Measurements from ENCODE around the gene LHFPL3. TPM values are rescaled to one million over a fixed set of nuclear protein-coding genes. Genes with fewer than 3 reads are reported as not detected.
"Not testable (repeated sequence)": the region's sequence is repeated elsewhere in the genome, so short reads cannot be mapped to it uniquely, and the experiment has no call there.

Gene LHFPL3
- polyA plus RNA-seq (2013, experiment 1 of 2): 0.10 TPM
- 0.08 TPM for polyA plus RNA-seq (2013, experiment 2 of 2)

- H2AK5ac ChIP-seq (ENCODE audit: low read depth, low read length): peak within 1 kb of the TSS; percentile 56
- no peaks in the 10 kb centered on the region for H3K9me3 ChIP-seq (replicated peaks in 1 of 2; ENCODE audit: control insufficient read depth in 2 of 2, insufficient read depth in 1 of 2, low read depth in 1 of 2, low read length in 2 of 2)
- H3K36me3 ChIP-seq (replicated peaks in 1 of 2; ENCODE audit: control insufficient read depth in 2 of 2, insufficient read depth in 2 of 2, low read length in 2 of 2): no peaks in the 10 kb centered on the region
- peak within 1 kb of the TSS; percentile 73 for H2BK12ac ChIP-seq (ENCODE audit: low read length)
- peak within 1 kb of the TSS; percentile 29 for H2BK120ac ChIP-seq (ENCODE audit: low read depth, low read length)
- peak within 1 kb of the TSS; percentile 91 for H3K9ac ChIP-seq (ENCODE audit: low read depth, low read length, poor library complexity)
- peak within 1 kb of the TSS; percentile 98 for H3K4me2 ChIP-seq (ENCODE audit: insufficient read depth, low read length, poor library complexity, severe bottlenecking)
- H3K27ac ChIP-seq (replicated peaks; ENCODE audit: low read length): no peak within 1 kb of the TSS
- H2AFZ ChIP-seq (ENCODE audit: low read length): peak within 1 kb of the TSS; percentile 94
- no peaks in the 10 kb centered on the region for H3K79me1 ChIP-seq (ENCODE audit: low read depth, low read length)
- H2BK5ac ChIP-seq (ENCODE audit: low read length): no peak within 1 kb of the TSS
- no peak within 1 kb of the TSS for H3K4ac ChIP-seq (ENCODE audit: low read length)
- H4K91ac ChIP-seq (ENCODE audit: low read depth, low read length, poor library complexity): no peak within 1 kb of the TSS
- peak within 1 kb of the TSS; percentile 81 for H2BK15ac ChIP-seq (ENCODE audit: low read length)
- DNase-seq (ENCODE audit: low spot score): peak; percentile 48
- peak within 1 kb of the TSS; percentile 93 for H3K23ac ChIP-seq (ENCODE audit: low read depth, low read length, poor library complexity)
- no CpG with 5 or more reads among the region's 62 CpGs for WGBS, 2 donors (ENCODE audit: extremely low coverage in 2 of 2, insufficient read length in 2 of 2, insufficient replicate concordance in 1 of 2)
- peaks cover 2 to 11% of the 10 kb centered on the region in 2 donors for H3K4me1 ChIP-seq (ENCODE audit: control insufficient read depth in 2 of 2, insufficient read depth in 1 of 2, low read depth in 1 of 2, low read length in 2 of 2)
- peak within 1 kb of the TSS; percentile 94 for H3K18ac ChIP-seq (ENCODE audit: low read length)
- peak within 1 kb of the TSS; percentile 40 to 82 for H3K4me3 ChIP-seq (ENCODE audit: low read length in 2 of 2)
- H3K14ac ChIP-seq (ENCODE audit: low read length): peak within 1 kb of the TSS; percentile 82
- peaks cover 2 to 70% (median 33%) of the 10 kb centered on the region in 3 experiments for H3K27me3 ChIP-seq (ENCODE audit: control insufficient read depth in 3 of 3, insufficient read depth in 3 of 3, low read depth in 1 of 3, low read length in 3 of 3)
- H4K8ac ChIP-seq (ENCODE audit: low read depth, low read length): no peak within 1 kb of the TSS
These were observed at the start of gene LHFPL3 for GRCh38 chr7:104328296-104328969. LHFPL3 (plus strand) TSS chr7:104328603.

- not testable (repeated sequence) for H3K9me3 ChIP-seq (replicated peaks in 1 of 2; ENCODE audit: control insufficient read depth in 2 of 2, insufficient read depth in 1 of 2, low read depth in 1 of 2, low read length in 2 of 2); H2AK5ac ChIP-seq (ENCODE audit: low read depth, low read length); DNase-seq (ENCODE audit: low spot score); H3K36me3 ChIP-seq (replicated peaks in 1 of 2; ENCODE audit: control insufficient read depth in 2 of 2, insufficient read depth in 2 of 2, low read length in 2 of 2); H3K4me1 ChIP-seq (ENCODE audit: control insufficient read depth in 2 of 2, insufficient read depth in 1 of 2, low read depth in 1 of 2, low read length in 2 of 2); H3K4me3 ChIP-seq (ENCODE audit: low read length in 2 of 2); H3K4me2 ChIP-seq (ENCODE audit: insufficient read depth, low read length, poor library complexity, severe bottlenecking); H3K4ac ChIP-seq (ENCODE audit: low read length); H3K23ac ChIP-seq (ENCODE audit: low read depth, low read length, poor library complexity); H2BK15ac ChIP-seq (ENCODE audit: low read length); H2BK120ac ChIP-seq (ENCODE audit: low read depth, low read length); H2AFZ ChIP-seq (ENCODE audit: low read length); H3K14ac ChIP-seq (ENCODE audit: low read length); H3K18ac ChIP-seq (ENCODE audit: low read length); H3K27ac ChIP-seq (replicated peaks; ENCODE audit: low read length); H3K79me1 ChIP-seq (ENCODE audit: low read depth, low read length); H2BK5ac ChIP-seq (ENCODE audit: low read length); H3K9ac ChIP-seq (ENCODE audit: low read depth, low read length, poor library complexity); H2BK12ac ChIP-seq (ENCODE audit: low read length); H3K27me3 ChIP-seq (ENCODE audit: control insufficient read depth in 3 of 3, insufficient read depth in 3 of 3, low read depth in 1 of 3, low read length in 3 of 3); H4K8ac ChIP-seq (ENCODE audit: low read depth, low read length); H4K91ac ChIP-seq (ENCODE audit: low read depth, low read length, poor library complexity)
- no CpG with 5 or more reads among the region's 2 CpGs for WGBS, 2 donors (ENCODE audit: extremely low coverage in 2 of 2, insufficient read length in 2 of 2, insufficient replicate concordance in 1 of 2)
These were observed 46.7 kb upstream of the LHFPL3 start for GRCh38 chr7:104281685-104282084.

DNA sequence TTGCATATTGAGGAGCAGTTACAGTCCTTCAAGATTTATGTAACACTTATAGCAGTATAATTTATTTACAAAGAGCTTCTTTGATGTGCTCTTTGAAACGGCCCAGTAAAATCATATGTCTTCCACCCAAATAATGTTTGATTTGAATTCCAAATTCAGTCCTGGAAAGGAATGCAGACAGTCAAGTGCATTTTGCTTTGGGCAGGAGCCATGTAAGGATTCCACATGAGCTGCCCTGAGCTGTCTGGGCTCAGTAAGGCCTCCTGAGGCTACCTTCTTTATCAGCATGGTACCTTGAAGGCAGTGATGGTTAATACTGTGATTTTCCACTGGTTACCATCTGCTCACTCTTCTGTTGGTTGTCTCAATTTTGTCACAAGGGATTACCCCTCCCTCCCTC is 41.6 kb upstream of the LHFPL3 start:
- Histone ChIP-seq H2AFZ (ENCODE audit: low read length) (no peak overlapping the region), H3K27me3 (ENCODE audit: control insufficient read depth in 3 of 3, insufficient read depth in 3 of 3, low read depth in 1 of 3, low read length in 3 of 3) (peaks cover 0 to 5% (median 0%) of the 10 kb centered on the region in 3 experiments), H2BK120ac (ENCODE audit: low read depth, low read length) (no peak overlapping the region), H3K18ac (ENCODE audit: low read length) (no peak overlapping the region), H2BK12ac (ENCODE audit: low read length) (no peak overlapping the region), H2BK15ac (ENCODE audit: low read length) (no peak overlapping the region), H4K91ac (ENCODE audit: low read depth, low read length, poor library complexity) (no peak overlapping the region), H3K4me2 (ENCODE audit: insufficient read depth, low read length, poor library complexity, severe bottlenecking) (no peak overlapping the region), H3K4ac (ENCODE audit: low read length) (no peak overlapping the region), H3K23ac (ENCODE audit: low read depth, low read length, poor library complexity) (no peak overlapping the region), H3K14ac (ENCODE audit: low read length) (no peak overlapping the region), H3K79me1 (ENCODE audit: low read depth, low read length) (no peaks in the 10 kb centered on the region), H2BK5ac (ENCODE audit: low read length) (no peak overlapping the region), H3K36me3 (replicated peaks in 1 of 2; ENCODE audit: control insufficient read depth in 2 of 2, insufficient read depth in 2 of 2, low read length in 2 of 2) (no peaks in the 10 kb centered on the region), H2AK5ac (ENCODE audit: low read depth, low read length) (no peak overlapping the region), H3K9me3 (replicated peaks in 1 of 2; ENCODE audit: control insufficient read depth in 2 of 2, insufficient read depth in 1 of 2, low read depth in 1 of 2, low read length in 2 of 2) (no peaks in the 10 kb centered on the region), H3K4me1 (ENCODE audit: control insufficient read depth in 2 of 2, insufficient read depth in 1 of 2, low read depth in 1 of 2, low read length in 2 of 2) (no peaks in the 10 kb centered on the region), H3K27ac (replicated peaks; ENCODE audit: low read length) (no peak overlapping the region), H3K4me3 (ENCODE audit: low read length in 2 of 2) (no peak overlapping the region), H4K8ac (ENCODE audit: low read depth, low read length) (no peak overlapping the region), H3K9ac (ENCODE audit: low read depth, low read length, poor library complexity) (no peak overlapping the region)
- WGBS, 2 donors (ENCODE audit: extremely low coverage in 2 of 2, insufficient read length in 2 of 2, insufficient replicate concordance in 1 of 2): no CpG with 5 or more reads among the region's 1 CpG
- no peak for DNase-seq (ENCODE audit: low spot score)

DNA sequence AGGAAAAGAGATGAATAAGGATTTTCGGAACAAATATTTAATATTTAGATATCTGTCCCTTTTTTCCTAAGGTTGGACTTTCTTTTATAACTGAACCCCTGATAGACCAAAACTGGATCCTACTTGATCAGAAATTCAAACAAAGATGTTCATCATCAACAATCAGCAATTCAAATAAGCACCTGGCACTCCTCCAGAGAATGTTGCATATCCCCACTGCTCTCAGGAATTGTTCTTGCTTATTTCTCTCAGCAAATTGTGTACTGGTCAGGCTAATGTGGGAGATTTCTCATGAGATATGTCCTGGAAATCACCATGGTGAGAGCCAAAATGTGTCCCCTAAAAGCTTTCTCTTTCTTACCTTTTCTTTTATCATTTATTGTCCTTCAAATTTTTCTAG is 40.3 kb upstream of the LHFPL3 start:
- Histone ChIP-seq H3K4me3 (ENCODE audit: low read length in 2 of 2) (no peak overlapping the region), H3K18ac (ENCODE audit: low read length) (no peak overlapping the region), H2BK5ac (ENCODE audit: low read length) (no peak overlapping the region), H2AK5ac (ENCODE audit: low read depth, low read length) (no peak overlapping the region), H2BK120ac (ENCODE audit: low read depth, low read length) (no peak overlapping the region), H3K27me3 (ENCODE audit: control insufficient read depth in 3 of 3, insufficient read depth in 3 of 3, low read depth in 1 of 3, low read length in 3 of 3) (peaks cover 0 to 5% (median 0%) of the 10 kb centered on the region in 3 experiments), H3K79me1 (ENCODE audit: low read depth, low read length) (no peaks in the 10 kb centered on the region), H3K4me1 (ENCODE audit: control insufficient read depth in 2 of 2, insufficient read depth in 1 of 2, low read depth in 1 of 2, low read length in 2 of 2) (no peaks in the 10 kb centered on the region), H3K9me3 (replicated peaks in 1 of 2; ENCODE audit: control insufficient read depth in 2 of 2, insufficient read depth in 1 of 2, low read depth in 1 of 2, low read length in 2 of 2) (no peaks in the 10 kb centered on the region), H2AFZ (ENCODE audit: low read length) (no peak overlapping the region), H3K23ac (ENCODE audit: low read depth, low read length, poor library complexity) (no peak overlapping the region), H3K9ac (ENCODE audit: low read depth, low read length, poor library complexity) (no peak overlapping the region), H3K36me3 (replicated peaks in 1 of 2; ENCODE audit: control insufficient read depth in 2 of 2, insufficient read depth in 2 of 2, low read length in 2 of 2) (no peaks in the 10 kb centered on the region), H4K91ac (ENCODE audit: low read depth, low read length, poor library complexity) (no peak overlapping the region), H3K4ac (ENCODE audit: low read length) (no peak overlapping the region), H4K8ac (ENCODE audit: low read depth, low read length) (no peak overlapping the region), H2BK15ac (ENCODE audit: low read length) (no peak overlapping the region), H2BK12ac (ENCODE audit: low read length) (no peak overlapping the region), H3K27ac (replicated peaks; ENCODE audit: low read length) (no peak overlapping the region), H3K14ac (ENCODE audit: low read length) (no peak overlapping the region), H3K4me2 (ENCODE audit: insufficient read depth, low read length, poor library complexity, severe bottlenecking) (no peak overlapping the region)
- no CpG with 5 or more reads among the region's 1 CpG for WGBS, 2 donors (ENCODE audit: extremely low coverage in 2 of 2, insufficient read length in 2 of 2, insufficient replicate concordance in 1 of 2)
- no peak for DNase-seq (ENCODE audit: low spot score)

Measured in neuronal stem cell (in vitro differentiated cells).